CD4-positive, alpha-beta T cell treated with Interleukin-1 beta for 1 hour (primary cell): ENCODE measurements around the gene PCDHB8.
"Not testable (repeated sequence)": the region's sequence is repeated elsewhere in the genome, so short reads cannot be mapped to it uniquely, and the experiment has no call there.

Experiments
- DNase-seq, 2 donors: peaks; one replicate each; pipeline ENCODE4 v3.0.0-alpha.2; 2020 to 2022

PCDHB8 gene

DNA sequence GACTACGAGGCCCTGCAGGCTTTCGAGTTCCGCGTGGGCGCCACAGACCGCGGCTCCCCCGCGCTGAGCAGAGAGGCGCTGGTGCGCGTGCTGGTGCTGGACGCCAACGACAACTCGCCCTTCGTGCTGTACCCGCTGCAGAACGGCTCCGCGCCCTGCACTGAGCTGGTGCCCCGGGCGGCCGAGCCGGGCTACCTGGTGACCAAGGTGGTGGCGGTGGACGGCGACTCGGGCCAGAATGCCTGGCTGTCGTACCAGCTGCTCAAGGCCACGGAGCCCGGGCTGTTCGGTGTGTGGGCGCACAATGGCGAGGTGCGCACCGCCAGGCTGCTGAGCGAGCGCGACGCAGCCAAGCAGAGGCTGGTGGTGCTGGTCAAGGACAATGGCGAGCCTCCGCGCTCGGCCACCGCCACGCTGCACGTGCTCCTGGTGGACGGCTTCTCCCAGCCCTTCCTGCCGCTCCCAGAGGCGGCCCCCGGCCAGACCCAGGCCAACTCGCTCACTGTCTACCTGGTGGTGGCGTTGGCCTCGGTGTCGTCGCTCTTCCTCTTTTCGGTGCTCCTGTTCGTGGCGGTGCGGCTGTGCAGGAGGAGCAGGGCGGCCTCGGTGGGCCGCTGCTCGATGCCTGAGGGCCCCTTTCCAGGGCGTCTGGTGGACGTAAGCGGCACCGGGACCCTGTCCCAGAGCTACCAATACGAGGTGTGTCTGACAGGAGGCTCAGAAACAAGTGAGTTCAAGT lies 6.7 kb downstream of the PCDHB8 start:
- not testable (repeated sequence) for DNase-seq

DNA sequence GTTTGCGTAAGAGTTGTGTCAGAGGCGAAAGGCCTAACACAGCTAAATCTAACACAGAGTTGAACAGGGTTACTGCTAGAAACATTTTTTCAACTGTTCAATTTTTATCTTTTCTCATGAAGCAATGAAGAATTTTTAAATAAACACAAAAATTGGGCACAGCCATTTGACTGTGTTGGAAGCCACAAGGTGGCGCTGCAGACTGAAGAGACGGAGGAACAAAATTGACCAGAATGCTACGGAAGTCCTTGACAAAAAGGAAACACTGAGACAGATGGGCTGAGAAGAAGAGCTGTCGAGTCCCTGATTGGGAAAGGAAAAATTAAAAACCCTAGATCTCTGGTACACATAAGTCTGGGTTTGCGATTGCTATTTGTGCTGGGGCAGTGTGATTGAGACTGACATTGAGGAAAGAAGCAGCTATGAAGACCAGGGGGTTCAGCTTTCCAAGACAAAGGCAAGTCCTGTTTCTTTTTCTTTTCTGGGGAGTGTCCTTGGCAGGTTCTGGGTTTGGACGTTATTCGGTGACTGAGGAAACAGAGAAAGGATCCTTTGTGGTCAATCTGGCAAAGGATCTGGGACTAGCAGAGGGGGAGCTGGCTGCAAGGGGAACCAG lies 9.4 kb downstream of the PCDHB8 start, which contains the start of gene PCDHB9:
TSS of gene PCDHB9 (plus strand) at position 265 of the 616 bp plus-strand sequence. CDS start at position 423, 158 bp downstream.
- DNase-seq: peak in 1 of 2 donors; percentile 23

- not testable (repeated sequence) for DNase-seq
Measured at GRCh38 chr5:141188682-141189081, 11.1 kb downstream of the PCDHB8 start.

DNA sequence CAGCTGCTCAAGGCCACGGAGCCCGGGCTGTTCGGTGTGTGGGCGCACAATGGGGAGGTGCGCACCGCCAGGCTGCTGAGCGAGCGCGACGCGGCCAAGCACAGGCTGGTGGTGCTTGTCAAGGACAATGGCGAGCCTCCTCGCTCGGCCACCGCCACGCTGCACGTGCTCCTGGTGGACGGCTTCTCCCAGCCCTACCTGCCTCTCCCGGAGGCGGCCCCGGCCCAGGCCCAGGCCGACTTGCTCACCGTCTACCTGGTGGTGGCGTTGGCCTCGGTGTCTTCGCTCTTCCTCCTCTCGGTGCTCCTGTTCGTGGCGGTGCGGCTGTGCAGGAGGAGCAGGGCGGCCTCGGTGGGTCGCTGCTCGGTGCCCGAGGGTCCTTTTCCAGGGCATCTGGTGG lies 11.5 kb downstream of the PCDHB8 start:
- not testable (repeated sequence) for DNase-seq

DNA sequence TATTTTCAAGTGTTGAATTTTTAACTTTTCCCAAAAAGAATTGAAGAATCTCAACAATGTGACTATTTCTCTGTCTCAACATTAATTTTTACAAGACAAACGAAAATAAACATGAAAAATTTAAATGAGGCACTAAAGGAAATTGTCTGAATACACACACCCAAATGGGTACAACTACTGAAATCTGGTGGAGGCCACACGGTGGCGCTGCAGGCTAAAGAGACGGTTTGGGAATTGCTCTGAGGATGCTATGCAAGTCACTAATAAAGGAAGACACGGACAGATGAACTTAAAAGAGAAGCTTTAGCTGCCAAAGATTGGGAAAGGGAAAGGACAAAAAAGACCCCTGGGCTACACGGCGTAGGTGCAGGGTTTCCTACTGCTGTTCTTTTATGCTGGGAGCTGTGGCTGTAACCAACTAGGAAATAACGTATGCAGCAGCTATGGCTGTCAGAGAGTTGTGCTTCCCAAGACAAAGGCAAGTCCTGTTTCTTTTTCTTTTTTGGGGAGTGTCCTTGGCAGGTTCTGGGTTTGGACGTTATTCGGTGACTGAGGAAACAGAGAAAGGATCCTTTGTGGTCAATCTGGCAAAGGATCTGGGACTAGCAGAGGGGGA lies 14.6 kb downstream of the PCDHB8 start, which contains the start of gene PCDHB10:
TSS of gene PCDHB10 (plus strand) at position 244 of the 616 bp plus-strand sequence. CDS start at position 444, 200 bp downstream.
- DNase-seq: peak in 1 of 2 donors; percentile 22

- DNase-seq: not testable (repeated sequence)
Measured at GRCh38 chr5:141194332-141194731, 16.7 kb downstream of the PCDHB8 start.

DNA sequence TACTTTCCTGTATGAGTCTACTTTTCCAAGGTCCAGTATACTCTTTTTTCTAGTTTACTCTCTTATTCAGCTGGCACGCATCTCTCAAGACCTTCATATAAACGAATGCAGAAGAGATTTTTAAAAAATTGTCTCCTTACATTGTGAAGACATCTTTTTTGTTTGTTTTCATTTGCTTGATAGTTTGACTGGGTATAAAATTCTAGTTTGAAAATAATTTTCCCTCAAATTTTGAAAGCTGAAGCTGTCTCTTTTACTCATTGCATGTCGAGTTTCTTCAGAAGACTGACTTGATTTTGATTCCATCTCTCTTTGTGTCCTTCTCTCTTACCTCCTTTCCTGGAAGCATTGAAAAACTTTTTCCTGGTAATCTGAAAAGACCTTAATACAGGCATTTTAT lies 18.8 kb downstream of the PCDHB8 start:
- DNase-seq: no peak

DNA sequence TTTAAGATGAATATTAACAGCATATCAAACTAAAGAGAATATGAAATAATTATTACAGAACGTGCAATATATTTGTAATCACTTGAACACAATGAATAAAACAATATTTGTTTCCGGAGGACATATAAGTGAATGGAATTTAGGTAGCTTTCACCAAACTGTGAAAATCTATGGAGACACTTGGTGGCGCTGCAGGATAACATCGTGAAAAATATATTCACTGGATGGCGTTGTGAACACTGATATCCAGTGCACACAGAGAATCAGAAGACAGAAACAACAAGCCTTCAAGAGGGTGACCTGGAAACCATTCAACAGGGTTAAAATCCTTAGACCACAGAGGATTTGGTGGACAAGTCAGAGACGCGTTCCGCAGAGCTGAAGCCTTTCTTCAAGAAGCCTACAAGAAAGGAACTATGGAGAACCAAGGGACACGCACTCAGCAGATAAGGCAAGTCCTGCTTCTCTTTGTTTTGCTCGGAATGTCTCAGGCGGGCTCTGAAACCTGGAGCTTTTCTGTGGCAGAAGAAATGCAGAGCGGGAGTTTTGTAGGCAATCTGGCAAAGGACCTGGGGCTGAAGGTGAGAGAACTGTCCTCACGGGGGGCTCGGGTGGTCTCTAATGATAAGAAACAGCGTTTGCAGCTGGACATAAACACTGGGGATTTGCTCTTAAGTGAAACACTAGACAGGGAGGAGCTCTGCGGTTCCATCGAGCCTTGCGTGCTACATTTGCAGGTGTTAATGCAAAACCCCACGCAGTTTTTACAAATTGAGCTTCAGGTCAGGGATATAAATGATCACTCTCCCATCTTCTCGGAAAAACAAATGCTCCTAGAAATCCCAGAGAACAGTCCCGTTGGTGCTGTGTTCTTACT lies 22.0 kb downstream of the PCDHB8 start, which contains the start of gene PCDHB11:
TSS of gene PCDHB11 (plus strand) at position 269 of the 877 bp plus-strand sequence. CDS start at position 417, 148 bp downstream.
- DNase-seq: peak in 1 of 2 donors; percentile 5

DNA sequence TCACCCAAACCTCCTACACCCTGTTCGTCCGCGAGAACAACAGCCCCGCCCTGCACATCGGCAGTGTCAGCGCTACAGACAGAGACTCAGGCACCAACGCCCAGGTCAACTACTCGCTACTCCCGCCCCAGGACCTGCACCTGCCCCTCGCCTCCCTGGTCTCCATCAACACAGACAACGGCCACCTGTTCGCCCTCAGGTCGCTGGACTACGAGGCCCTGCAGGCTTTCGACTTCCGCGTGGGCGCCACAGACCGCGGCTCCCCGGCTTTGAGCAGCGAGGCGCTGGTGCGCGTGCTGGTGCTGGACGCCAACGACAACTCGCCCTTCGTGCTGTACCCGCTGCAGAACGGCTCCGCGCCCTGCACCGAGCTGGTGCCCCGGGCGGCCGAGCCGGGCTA lies 23.5 kb downstream of the PCDHB8 start:
- DNase-seq: not testable (repeated sequence)

DNA sequence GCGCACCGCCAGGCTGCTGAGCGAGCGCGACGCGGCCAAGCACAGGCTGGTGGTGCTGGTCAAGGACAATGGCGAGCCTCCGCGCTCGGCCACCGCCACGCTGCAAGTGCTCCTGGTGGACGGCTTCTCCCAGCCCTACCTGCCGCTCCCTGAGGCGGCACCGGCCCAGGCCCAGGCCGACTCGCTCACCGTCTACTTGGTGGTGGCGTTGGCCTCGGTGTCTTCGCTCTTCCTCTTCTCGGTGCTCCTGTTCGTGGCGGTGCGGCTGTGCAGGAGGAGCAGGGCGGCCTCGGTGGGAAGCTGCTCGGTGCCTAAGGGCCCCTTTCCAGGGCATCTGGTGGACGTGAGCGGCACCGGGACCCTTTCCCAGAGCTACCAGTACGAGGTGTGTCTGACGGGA lies 24.1 kb downstream of the PCDHB8 start:
- not testable (repeated sequence) for DNase-seq

- DNase-seq: no peak
Measured at GRCh38 chr5:141208478-141208877, 30.9 kb downstream of the PCDHB8 start, which contains the start of gene PCDHB12. Gene PCDHB12, plus strand, starts transcription at chr5:141208719. Its CDS starts 189 bp downstream, at chr5:141208908.

DNA sequence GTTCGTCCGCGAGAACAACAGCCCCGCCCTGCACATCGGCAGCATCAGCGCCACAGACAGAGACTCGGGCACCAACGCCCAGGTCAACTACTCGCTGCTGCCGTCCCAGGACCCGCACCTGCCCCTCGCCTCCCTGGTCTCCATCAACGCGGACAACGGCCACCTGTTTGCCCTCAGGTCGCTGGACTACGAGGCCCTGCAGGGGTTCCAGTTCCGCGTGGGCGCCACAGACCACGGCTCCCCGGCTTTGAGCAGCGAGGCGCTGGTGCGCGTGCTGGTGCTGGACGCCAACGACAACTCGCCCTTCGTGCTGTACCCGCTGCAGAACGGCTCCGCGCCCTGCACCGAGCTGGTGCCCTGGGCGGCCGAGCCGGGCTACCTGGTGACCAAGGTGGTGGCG lies 32.7 kb downstream of the PCDHB8 start:
- not testable (repeated sequence) for DNase-seq

DNA sequence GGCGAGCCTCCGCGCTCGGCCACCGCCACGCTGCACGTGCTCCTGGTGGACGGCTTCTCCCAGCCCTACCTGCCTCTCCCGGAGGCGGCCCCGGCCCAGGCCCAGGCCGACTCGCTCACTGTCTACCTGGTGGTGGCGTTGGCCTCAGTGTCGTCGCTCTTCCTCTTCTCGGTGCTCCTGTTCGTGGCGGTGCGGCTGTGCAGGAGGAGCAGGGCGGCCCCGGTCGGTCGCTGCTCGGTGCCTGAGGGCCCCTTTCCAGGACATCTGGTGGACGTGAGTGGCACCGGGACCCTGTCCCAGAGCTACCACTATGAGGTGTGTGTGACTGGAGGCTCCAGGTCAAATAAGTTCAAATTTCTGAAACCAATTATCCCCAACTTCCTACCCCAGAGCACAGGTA lies 33.3 kb downstream of the PCDHB8 start:
- not testable (repeated sequence) for DNase-seq

- peak in 1 of 2 donors; percentile 12 for DNase-seq
Measured at GRCh38 chr5:141213656-141214339, 36.2 kb downstream of the PCDHB8 start, which contains the start of gene PCDHB13. Gene PCDHB13, plus strand, starts transcription at chr5:141213919. Its CDS starts 205 bp downstream, at chr5:141214124.

- not testable (repeated sequence) for DNase-seq
Measured at GRCh38 chr5:141214583-141214982, 37.0 kb downstream of the PCDHB8 start.

- not testable (repeated sequence) for DNase-seq
Measured at GRCh38 chr5:141215504-141215903, 37.9 kb downstream of the PCDHB8 start.

DNA sequence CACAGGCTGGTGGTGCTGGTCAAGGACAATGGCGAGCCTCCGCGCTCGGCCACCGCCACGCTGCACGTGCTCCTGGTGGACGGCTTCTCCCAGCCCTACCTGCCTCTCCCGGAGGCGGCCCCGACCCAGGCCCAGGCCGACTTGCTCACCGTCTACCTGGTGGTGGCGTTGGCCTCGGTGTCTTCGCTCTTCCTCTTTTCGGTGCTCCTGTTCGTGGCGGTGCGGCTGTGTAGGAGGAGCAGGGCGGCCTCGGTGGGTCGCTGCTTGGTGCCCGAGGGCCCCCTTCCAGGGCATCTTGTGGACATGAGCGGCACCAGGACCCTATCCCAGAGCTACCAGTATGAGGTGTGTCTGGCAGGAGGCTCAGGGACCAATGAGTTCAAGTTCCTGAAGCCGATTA lies 38.4 kb downstream of the PCDHB8 start:
- DNase-seq: not testable (repeated sequence)

- peak in 1 of 2 donors; percentile 2 for DNase-seq
Measured at GRCh38 chr5:141223112-141223783, 45.7 kb downstream of the PCDHB8 start, which contains the start of gene PCDHB14. Gene PCDHB14, plus strand, starts transcription at chr5:141223343. Its CDS starts 163 bp downstream, at chr5:141223506.

GRCh38 chr5:141224844-141225243 lies 47.3 kb downstream of the PCDHB8 start:
- not testable (repeated sequence) for DNase-seq

- DNase-seq: not testable (repeated sequence)
Measured at GRCh38 chr5:141225421-141225820, 47.8 kb downstream of the PCDHB8 start.
